Astrocyte (in vitro differentiated cells and primary cell): ENCODE results near the gene A3GALT2.
A peak's percentile ranks its signal among the peaks of the same experiment; 100 is the strongest.

Source experiments
- EZH2 ChIP-seq: IDR thresholded peaks from 2 replicates; pipeline ENCODE4 v1.6.1; 2012; ENCODE audit warnings: mild to moderate bottlenecking, low read length, inconsistent platforms; ENCODE audit not compliant: insufficient read depth
- TF ChIP-seq, protein P1 (sequence below): IDR thresholded peaks from 2 replicates; pipeline ENCODE4 v1.5.1; 2011; ENCODE audit warnings: low read depth, mild to moderate bottlenecking, inconsistent platforms, low read length, moderate library complexity; ENCODE audit not compliant: insufficient read depth

DNA sequence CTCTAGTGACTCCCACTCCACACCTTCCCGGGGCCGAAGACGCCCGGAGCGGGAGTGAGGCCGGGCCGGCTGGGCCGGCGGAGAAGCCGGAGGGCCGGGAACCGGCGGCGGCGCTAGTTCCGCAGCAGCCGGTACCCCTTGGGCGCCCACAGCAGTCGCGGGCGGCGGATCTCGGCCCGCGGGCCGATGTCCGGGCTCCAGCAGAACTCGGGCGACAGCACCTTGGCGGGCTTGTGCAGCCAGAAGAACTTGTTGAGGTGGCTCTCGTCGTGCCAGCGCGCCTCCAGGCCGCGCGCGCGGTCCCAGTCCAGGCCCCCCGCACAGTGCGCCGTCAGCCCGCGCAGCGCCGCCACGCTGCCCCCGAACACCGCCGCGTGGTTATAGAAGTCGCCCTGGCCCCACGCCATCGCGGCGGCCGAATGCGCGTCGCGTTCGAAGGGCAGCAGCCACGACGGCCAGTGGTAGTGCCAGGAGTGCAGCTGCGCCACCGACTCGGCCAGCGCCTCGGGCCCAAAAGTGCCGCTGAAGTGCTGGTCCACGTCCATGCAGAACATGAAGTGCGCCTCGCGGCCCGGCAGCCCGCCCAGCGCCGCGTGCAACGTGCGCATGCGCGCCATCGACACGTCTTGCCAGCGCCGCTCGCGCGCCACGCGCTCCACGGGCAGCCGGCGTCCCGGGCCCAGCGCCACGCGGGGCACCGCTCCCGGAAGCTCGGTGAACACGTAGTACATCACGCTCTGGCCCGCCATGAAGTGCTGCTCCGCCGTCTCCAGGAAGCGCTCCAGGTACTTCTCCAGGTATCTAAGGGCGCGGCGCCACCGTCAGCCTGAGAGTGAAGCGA lies 14.0 kb downstream of the A3GALT2 start:
- TF ChIP-seq, protein P1, sequence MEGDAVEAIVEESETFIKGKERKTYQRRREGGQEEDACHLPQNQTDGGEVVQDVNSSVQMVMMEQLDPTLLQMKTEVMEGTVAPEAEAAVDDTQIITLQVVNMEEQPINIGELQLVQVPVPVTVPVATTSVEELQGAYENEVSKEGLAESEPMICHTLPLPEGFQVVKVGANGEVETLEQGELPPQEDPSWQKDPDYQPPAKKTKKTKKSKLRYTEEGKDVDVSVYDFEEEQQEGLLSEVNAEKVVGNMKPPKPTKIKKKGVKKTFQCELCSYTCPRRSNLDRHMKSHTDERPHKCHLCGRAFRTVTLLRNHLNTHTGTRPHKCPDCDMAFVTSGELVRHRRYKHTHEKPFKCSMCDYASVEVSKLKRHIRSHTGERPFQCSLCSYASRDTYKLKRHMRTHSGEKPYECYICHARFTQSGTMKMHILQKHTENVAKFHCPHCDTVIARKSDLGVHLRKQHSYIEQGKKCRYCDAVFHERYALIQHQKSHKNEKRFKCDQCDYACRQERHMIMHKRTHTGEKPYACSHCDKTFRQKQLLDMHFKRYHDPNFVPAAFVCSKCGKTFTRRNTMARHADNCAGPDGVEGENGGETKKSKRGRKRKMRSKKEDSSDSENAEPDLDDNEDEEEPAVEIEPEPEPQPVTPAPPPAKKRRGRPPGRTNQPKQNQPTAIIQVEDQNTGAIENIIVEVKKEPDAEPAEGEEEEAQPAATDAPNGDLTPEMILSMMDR = no peak
- TF ChIP-seq EZH2 = peak; percentile 52
